HG02884 (cell line): ENCODE measurements around the gene UST.
"Not testable (repeated sequence)": the region's sequence is repeated elsewhere in the genome, so short reads cannot be mapped to it uniquely, and the experiment has no call there.

Experiments used
- ATAC-seq: cut with Tn5 transposase; IDR thresholded peaks from one replicate; pipeline ENCODE4 v1.9.1; 2021; ENCODE audit warnings: mild to moderate bottlenecking, moderate library complexity; ENCODE audit not compliant: unreplicated experiment

Gene UST

GRCh38 chr6:148831064-148831463, 84.2 kb downstream of the UST start:
- peak; percentile 67 for ATAC-seq

DNA sequence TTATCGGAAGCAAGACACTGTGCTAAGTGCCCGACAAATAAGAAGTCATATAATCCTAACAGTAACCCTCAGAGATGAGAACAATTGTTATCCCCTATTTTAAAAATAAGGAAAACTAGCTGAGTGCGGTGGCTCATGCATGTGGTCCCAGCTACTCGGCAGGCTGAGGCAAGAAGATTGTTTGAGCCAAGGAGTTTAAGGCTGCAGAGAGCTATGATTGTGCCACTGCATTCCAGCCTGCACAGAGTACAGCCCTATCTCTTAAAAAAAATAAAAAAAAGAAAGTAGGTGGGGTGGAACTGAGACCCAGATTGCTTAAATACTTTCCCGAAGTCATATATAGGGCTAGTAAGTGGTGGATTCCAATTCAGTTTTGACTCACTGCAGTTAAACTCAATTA, 84.7 kb downstream of the UST start:
- no peak for ATAC-seq

DNA sequence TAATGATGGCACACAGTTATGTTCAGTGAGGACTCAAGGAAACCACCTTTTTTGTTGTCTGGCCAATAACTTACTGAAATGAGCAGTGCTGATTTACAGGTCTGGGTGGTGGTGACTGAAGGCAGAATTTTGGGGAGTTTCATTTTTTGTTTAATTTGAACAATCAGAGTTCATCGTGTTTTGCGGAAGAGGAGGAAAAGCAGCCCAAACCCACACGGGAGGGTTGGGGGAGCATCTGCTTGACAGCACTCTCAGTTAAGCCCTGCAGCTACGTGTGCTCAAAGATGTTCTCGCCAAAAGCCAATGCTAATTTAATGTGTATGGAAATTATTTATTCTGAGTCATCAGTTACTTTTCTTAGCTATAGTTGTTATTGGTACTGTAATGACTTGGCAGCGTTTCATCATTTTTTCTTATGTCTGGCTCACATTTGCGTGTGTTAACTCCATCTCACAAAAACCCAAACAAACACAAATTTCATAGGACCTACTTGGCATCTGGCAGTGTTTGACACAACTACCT, 89.2 kb downstream of the UST start:
- peak; percentile 54 for ATAC-seq

GRCh38 chr6:148836751-148837150, 89.9 kb downstream of the UST start:
- ATAC-seq: no peak

DNA sequence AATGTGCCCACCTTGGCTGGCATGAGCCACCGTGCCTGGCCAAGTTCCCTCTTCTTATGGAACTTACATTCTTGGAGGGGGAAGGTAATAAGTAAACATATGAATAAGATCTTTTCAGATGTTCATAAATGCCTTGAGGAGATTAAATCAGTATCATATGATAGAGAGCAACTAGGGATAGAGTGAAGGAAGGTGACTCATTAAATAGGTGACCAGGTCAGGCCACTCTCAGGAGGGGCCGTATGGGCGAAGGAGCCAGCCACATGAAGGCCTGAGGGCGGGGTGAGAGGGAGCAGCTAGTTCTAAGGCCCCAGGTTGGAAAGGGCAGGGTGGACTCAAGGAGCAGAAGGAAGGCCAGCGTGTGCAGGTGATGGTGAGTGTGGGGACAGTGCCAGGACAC, 91.1 kb downstream of the UST start:
- no peak for ATAC-seq

DNA sequence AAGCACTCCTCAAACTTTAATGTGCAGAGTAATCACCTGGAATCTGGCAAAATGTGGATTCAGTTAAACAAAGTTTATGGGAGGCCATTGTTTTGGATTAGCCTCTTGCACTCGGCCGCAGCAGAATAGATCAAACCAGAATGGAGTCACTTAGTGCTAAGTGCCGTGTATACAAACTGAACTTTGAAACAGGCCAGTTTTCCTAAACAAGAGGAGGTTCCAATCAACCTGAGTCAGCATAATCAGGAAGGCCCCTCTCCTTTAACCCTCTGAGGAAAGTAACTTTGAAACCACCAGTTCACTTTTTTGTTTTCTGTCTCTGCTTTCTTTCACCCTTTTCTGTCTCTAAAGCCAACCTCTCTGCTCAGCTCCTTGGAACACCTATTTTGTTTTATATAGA, 92.2 kb downstream of the UST start:
- ATAC-seq: no peak

- ATAC-seq: no peak
These were observed 93.4 kb downstream of the UST start for GRCh38 chr6:148840256-148840655.

DNA sequence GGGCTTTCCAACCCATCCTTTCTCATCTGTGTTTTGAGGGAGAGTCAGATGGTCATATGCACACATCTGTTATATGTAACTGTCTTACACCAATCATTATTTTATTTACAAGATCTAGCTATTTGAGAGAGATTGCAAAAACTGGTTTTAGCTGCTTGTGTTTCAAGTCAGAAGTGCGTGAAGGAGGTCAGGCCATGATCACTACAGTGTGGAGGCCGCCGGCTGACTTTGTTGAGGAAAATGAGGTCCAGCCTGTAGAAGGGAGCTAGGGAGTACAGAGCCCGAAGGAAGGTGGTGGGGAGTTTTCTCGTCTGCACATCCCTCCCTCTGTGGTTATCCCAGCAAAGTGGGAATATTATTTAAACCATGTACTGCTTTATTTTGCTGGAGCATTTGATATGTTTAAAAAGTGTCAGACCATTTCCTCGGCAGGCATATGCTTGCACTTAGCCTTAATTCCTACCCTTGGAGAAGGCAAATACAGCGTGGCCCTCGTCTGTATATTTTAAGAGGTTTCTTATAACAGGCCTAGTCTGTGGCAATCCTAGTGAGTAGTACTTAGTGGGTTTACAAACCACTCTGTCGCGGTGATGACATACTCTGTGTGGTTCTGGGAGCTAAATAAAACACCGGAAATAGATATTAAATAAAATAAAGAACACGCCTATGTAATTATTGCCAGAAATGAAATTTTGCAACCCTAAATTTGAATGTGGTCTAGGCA, 95.6 kb downstream of the UST start:
- ATAC-seq: no peak

DNA sequence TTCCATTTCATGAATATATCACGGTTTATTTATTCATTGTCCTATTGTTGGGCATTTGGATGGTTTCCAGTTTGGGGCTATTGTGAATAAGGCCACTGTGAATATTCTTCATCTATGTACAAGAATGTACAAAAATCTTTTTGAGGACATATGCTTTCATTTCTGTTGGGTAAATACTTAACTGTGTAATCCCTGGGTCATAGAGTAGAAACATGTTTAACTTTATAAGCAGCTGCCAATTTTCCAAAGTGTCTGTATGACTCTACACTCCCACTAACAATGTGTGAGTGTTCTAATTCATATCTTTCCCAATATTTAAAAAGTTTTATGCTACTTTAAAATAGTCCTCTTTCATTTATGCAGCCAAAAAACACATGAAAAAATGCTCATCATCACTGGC, 98.6 kb downstream of the UST start:
- ATAC-seq: no peak

DNA sequence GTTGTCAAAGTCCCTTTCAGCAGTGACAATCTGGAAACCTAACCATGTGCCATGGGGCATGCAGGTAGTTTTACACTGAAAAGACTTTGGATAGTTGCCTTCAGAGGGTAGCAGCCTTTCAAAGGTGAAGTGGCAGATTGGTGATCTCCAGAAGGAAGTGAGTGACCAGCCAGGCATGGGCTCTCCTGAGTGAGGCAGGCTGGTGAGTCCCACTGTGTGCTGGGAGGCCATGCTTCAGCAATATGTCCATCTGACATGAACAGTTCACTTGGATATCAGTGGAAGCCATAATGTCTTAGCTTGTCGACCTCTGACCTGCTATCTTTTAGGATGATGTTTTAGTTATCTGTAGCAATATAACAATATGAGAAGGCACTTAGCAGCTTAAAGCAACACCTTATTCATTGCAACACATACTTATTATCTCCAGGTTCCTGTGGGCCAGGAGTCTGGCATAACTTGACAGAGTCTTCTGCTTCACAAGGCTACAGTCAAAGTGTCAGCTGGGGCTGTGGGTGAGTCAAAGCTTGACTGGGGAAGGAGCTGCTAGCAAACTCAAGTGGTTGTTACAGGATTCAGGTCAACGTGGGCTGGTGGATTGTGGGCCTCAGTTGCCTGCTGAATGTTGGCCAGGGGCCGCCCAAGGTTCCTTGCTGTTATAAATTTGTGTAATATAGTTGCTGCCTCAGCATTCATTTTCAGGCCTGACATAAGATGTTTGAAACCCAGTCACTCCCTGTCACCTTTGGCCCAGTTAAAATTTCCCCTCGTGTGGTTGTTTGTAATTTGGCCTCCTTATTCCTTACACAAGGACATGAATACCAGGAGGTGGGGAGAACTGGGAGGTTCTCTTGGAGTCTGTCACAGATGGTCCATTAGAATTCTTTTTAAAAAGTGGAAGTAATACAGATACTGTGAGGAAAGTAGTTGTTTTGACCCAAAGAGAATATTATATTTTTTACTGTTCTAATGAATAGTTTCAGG, 100.2 kb downstream of the UST start:
- ATAC-seq: peak; percentile 67

DNA sequence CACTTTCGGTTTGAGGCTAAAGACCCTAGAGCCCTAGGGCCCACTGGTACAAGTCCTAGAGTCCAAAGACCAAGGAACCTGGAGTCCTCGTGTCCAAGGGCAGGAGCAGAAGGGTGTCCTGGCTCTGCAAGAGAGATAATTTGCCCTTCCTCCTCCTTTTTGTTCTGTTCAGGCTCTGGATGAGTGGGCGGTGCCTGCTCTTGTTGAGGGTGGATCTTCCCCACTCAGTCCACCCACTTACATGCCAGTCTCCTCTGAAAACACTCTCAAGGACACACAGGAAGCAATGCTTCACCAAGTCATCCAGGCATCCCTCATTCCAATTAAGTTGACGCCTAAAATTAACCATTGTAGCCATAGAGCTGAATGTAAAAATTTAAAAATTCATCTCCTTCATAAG, 102.1 kb downstream of the UST start:
- no peak for ATAC-seq

DNA sequence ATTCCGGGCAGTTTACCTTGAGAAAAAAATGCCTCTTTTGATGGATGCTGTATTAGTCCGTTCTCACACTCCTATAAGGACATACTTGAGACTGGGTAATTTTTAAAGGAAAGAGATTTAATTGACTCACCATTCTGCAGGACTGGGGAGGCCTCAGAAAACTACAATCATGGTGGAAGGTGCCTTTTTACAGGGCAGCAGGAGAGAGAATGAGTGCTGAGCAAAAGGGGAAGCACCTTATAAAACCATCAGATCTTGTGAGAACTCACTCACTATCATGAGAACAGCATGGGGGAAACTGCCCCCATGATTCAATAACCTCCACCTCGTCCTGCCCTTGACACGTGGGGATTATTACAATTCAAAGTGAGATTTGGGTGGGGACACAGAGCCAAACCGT, 102.6 kb downstream of the UST start:
- ATAC-seq: not testable (repeated sequence)

- no peak for ATAC-seq
These were observed 104.1 kb downstream of the UST start for GRCh38 chr6:148850964-148851363.

DNA sequence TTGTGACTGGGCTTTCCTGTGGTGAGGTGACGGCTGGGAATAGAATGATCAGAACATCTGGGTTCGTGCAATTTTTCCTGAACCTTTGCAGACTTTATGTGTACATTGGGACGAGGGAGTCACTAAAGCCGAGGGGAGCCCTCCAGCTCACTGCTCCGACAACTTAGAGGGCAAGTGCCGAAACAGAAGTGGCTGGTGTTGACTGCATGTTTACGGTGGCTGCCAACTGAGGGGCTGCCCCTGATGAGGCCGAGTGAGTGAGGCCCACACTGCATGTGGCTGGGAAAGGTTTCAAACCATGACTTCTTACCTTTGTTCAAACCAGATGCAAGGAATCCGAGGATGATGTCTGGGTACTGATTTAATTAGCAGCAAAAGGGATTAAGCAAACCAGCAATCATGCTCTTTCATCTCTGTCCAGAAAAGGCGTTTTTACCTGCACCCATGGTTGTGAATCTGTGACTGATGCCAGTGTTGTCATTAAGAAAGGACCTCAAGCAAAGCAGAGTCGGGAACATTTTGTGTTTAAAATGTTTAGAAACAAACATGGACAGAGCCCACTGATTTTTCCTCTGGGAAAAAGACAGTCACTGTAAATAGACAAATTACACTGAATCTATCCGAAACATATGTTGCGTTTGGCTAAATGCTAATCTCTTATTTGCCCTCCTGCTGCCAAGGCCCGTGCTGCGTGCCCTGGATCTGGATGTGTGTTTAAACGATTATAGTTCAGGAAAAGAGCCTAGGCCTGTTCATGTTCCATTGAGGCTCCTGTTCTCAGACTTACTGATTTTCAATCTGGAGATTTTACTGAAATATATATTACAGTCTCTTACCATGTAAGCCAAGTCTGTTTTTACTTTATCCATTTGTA, 105.1 kb downstream of the UST start:
- no peak for ATAC-seq

- ATAC-seq: no peak
These were observed 105.9 kb downstream of the UST start for GRCh38 chr6:148852688-148853087.

- not testable (repeated sequence) for ATAC-seq
These were observed 106.3 kb downstream of the UST start for GRCh38 chr6:148853113-148853512.

DNA sequence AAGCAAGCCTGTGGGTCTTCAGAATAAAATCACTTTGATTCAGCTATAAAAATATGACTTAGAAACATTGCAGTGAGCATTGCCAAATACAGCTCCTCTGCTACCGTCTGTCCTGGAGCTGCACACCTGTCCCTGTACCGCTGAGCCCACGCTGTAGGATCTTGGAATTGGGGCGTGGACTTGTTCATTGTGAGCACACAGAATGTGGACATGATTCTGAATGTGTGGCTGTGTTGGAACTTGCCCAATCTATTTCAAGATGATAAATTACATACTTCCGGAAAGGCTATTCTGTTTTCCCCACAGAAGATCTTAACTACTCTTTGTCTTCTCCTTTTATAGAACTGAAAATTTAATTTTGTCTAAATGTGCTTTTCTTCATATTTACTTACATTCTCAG, 107.3 kb downstream of the UST start:
- ATAC-seq: no peak

DNA sequence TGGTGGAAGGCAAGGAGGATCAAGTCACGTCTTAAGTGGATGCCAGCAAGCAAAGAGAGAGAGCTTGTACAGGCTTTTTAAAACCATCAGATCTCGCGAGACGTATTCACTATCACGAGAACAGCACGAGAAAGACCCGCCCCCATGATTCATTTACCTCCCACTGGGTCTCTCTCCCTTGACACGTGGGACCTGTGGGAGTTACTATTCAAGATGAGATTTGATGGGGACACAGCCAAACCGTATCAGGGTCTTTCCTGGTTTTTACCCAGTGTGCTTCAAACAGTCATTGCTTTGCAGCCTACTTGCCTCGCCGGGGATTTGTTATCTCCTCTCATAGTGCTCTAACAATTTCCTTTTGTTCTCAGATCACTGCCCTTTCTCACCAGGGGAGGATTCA, 108.2 kb downstream of the UST start:
- no peak for ATAC-seq

DNA sequence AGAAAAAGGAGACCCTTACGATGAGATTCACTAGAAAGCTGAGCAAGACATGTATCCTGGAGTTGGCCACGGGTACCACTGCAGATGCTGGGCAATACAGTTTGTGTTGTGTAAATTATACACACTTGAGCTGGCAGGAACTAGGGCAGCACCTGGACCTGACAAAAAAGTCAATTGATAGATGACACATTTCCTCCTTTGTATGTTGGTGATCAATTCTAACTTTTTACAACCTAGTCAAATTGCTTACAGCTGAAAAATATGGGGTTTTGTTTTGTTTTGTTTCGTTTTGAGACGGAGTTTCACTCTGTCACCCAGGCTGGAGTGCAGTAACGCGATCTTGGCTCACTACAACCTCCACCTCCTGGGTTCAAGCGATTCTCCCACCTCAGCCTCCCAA, 108.9 kb downstream of the UST start:
- no peak for ATAC-seq

DNA sequence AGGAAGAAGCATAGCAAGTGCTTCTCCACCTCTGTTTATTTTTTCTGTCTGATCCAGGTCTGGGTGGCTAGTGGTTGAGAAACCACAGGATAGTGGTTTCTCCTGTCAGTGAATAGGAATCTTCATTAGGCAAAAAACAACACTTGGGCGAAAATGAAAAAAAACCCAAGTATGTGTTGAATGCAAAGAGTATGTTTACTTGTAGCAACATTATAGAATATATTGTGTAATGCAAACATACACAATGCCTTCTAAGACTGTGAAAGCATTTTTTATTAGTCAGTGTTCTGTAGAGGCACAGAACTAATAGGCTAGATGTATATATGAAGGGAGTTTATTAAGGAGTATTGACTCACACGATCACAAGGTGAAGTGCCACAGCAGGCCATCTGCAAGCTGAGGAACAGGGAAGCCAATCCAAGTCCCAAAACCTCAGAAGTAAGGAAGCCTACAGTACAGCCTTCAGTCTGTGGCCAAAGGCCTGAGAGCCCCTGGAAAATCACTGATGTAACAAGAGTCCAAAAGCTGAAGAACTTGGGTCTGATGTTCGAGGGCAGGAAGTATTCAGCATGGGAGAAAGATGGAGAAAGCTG, 111.1 kb downstream of the UST start:
- ATAC-seq: no peak
